D721Med (cell line): Measurements from ENCODE around the gene MBD4.

Source experiments
- DNase-seq: peaks from one replicate; pipeline ENCODE4 v3.0.0; 2011; ENCODE audit warnings: low spot score; ENCODE audit not compliant: insufficient read length
- FAIRE-seq: peaks from 2 replicates; lab custom pipeline; 2011; peaks lifted over from hg19 to GRCh38; lab: Jason Lieb, UNC
- CTCF ChIP-seq: IDR thresholded peaks from 2 replicates; pipeline ENCODE4 v1.5.1; 2012; ENCODE audit warnings: mild to moderate bottlenecking, control low read depth; ENCODE audit not compliant: insufficient read depth; ENCODE audit errors: missing control alignments

MBD4 gene

GRCh38 chr3:129473067-129473768 lies 33.5 kb upstream of the MBD4 start:
- DNase-seq (no peak), FAIRE-seq (no peak)
- TF ChIP-seq CTCF = no peak

GRCh38 chr3:129470861-129471260 lies 31.1 kb upstream of the MBD4 start:
- FAIRE-seq (no peak), DNase-seq (no peak)
- TF ChIP-seq CTCF = no peak

- DNase-seq (no peak), FAIRE-seq (no peak)
- TF ChIP-seq CTCF = no peak
Observed at GRCh38 chr3:129469026-129469425, 29.3 kb upstream of the MBD4 start.

- TF ChIP-seq CTCF = no peak
- no peak for FAIRE-seq
- DNase-seq = no peak
Observed at GRCh38 chr3:129467932-129468331, 28.2 kb upstream of the MBD4 start.

GRCh38 chr3:129463716-129464115 lies 24.0 kb upstream of the MBD4 start:
- no peak for DNase-seq
- TF ChIP-seq CTCF = no peak
- no peak for FAIRE-seq

- no peak for TF ChIP-seq CTCF
- DNase-seq = no peak
- FAIRE-seq = no peak
Observed at GRCh38 chr3:129463094-129463493, 23.3 kb upstream of the MBD4 start.

- DNase-seq = no peak
- TF ChIP-seq CTCF = no peak
- FAIRE-seq = no peak
Observed at GRCh38 chr3:129462361-129462968, 22.7 kb upstream of the MBD4 start.
